Lower leg skin (tissue), 4 donors: Measurements from ENCODE around the gene DNAH9. TPM values are rescaled to one million over a fixed set of nuclear protein-coding genes. Genes with fewer than 3 reads are reported as not detected.

Experiments
- DNase-seq, 2 donors: peaks; one replicate each; pipeline ENCODE4 v3.0.0-alpha.2; 2019; ENCODE audit warnings: low spot score in 2 of 2
- H3K4me3 ChIP-seq: fragments of 200-600 bp; sonication (generic); 2 replicates; pipeline ENCODE4 v1.5.1; 2017; ENCODE audit warnings: mild to moderate bottlenecking, low read depth; ENCODE audit not compliant: poor library complexity, severe bottlenecking
- POLR2A ChIP-seq, 2 donors: fragments of 450-650 bp; IDR thresholded peaks; one replicate each; pipeline ENCODE4 v1.6.1; 2016 to 2017; ENCODE audit warnings: antibody characterized with exemption in 2 of 2, mild to moderate bottlenecking in 1 of 2, moderate library complexity in 1 of 2
- WGBS, 2 donors: methylation state at CpG; one replicate each; pipeline ENCODE4 v1.1.5; 2018; 5-methylcytosine and 5-hydroxymethylcytosine counted together
- intact Hi-C: fragments of 100-400 bp; cut with DNase I; formaldehyde crosslinking; loops from one replicate; pipeline ENCODE4 v1.15.0; 2023; ENCODE audit warnings: low total_unique reads
- total RNA-seq, 4 donors: library from RNA; depleted of rRNA; stranded (reverse); fragments of >200 nt; gene quantifications; one replicate each; pipeline ENCODE4 v1.1.0, GENCODE V29; 2016
- TF ChIP-seq, protein P1 (sequence below), 3 donors: fragments of 450-650 bp; IDR thresholded peaks; one replicate each; pipeline ENCODE4 v1.5.1; 2016; ENCODE audit warnings: antibody characterized with exemption in 3 of 3, mild to moderate bottlenecking in 3 of 3, moderate library complexity in 2 of 3

DNAH9 gene
- total RNA-seq, 4 donors from 2014 or later = 1.9 to 2.6 (median 2.3) TPM

DNA sequence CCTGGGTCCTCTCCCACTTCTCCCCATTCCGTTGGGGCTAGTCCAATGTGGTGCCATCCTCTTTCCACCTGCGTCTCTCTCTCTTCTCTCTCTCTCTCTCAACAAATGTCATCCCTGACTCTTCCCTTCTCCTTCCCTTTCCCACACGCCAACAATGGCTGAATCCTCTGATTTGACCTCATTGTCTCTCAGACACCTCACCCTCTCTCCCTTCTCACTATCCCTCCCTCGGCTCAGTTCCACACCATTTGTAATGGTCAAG, 399.6 kb downstream of the DNAH9 start:
- no peak for DNase-seq
- TF ChIP-seq, protein P1, sequence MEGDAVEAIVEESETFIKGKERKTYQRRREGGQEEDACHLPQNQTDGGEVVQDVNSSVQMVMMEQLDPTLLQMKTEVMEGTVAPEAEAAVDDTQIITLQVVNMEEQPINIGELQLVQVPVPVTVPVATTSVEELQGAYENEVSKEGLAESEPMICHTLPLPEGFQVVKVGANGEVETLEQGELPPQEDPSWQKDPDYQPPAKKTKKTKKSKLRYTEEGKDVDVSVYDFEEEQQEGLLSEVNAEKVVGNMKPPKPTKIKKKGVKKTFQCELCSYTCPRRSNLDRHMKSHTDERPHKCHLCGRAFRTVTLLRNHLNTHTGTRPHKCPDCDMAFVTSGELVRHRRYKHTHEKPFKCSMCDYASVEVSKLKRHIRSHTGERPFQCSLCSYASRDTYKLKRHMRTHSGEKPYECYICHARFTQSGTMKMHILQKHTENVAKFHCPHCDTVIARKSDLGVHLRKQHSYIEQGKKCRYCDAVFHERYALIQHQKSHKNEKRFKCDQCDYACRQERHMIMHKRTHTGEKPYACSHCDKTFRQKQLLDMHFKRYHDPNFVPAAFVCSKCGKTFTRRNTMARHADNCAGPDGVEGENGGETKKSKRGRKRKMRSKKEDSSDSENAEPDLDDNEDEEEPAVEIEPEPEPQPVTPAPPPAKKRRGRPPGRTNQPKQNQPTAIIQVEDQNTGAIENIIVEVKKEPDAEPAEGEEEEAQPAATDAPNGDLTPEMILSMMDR (IDR thresholded peaks at IDR 0.05) = no peak
- TF ChIP-seq POLR2A (IDR thresholded peaks at IDR 0.05) = no peak
- peak overlapping the region; percentile 8 for H3K4me3 ChIP-seq
- WGBS, 2 donors = 45 to 55% methylated on average over 4 of the region's 4 CpGs
- intact Hi-C loops = no loop called here

DNA sequence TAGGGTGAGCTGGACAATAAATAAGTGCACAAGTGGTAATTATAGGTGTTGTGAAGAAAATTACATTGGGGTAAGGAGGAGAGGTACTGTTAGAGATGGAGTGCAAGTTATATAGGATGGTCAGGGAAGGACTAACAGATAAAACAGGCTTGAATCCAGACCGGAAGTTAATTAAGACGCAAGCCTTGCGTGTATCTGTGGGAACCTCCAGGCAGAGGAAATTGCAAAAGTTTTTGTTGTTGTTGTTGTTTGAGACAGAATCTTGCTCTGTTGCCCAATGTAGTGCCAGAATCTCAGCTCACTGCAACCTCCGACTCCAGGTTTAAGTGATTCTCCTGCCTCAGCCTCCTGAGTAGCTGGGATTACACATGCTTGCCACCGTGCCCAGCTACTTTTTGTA, 401.4 kb downstream of the DNAH9 start:
- intact Hi-C loops = no loop called here
- no peak for TF ChIP-seq POLR2A (IDR thresholded peaks at IDR 0.05)
- TF ChIP-seq, protein P1 (IDR thresholded peaks at IDR 0.05) = no peak
- no peak overlapping the region for H3K4me3 ChIP-seq
- WGBS, 2 donors = 89 to 92% methylated on average over 5 of the region's 5 CpGs
- no peak for DNase-seq

DNA sequence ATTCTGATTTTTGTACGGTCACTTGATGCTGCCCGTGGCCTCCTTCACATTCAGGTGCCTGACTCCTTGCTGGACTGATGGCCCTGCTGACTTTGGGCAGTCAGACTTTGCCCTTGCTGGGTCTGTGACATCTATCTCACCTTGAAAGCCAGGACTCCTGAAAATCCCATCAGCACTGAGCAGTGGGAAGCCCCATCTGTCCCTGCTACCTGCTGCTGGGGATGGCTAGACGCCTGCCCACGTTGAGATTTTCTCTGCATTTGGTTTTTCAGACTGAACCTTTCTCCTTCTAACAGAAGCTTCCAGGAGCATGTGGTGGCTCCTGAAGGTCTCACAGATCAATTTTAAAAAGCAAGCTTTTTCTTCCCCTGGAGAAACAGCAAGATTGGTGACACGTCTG, 409.2 kb downstream of the DNAH9 start:
- WGBS, 2 donors = 87 to 88% methylated on average over 5 of the region's 5 CpGs
- TF ChIP-seq, protein P1 (IDR thresholded peaks at IDR 0.05) = no peak
- TF ChIP-seq POLR2A (IDR thresholded peaks at IDR 0.05) = no peak
- intact Hi-C loops = no loop called here
- no peak for DNase-seq
- no peak overlapping the region for H3K4me3 ChIP-seq
